BJ (cell line): Measurements from ENCODE around the gene TMEM231. TPM values are rescaled to one million over a fixed set of nuclear protein-coding genes. Genes with fewer than 3 reads are reported as not detected.
"Not testable (repeated sequence)": the region's sequence is repeated elsewhere in the genome, so short reads cannot be mapped to it uniquely, and the experiment has no call there.

Experiments
- CTCF ChIA-PET: fragments of 350-600 bp; formaldehyde crosslinking; extraction: SDS; loops from one replicate; lab custom pipeline; 2021; ENCODE audit warnings: antibody characterized with exemption, inconsistent platforms; lab: Yijun Ruan, JAX
- POLR2A ChIA-PET: fragments of 300-600 bp; sonication (Branson Sonifier 250); formaldehyde crosslinking; extraction: SDS; loops from one replicate; lab custom pipeline; 2021; ENCODE audit warnings: antibody characterized with exemption; lab: Charles Lee
- DNase-seq: peaks from one replicate; pipeline ENCODE4 v3.0.0-alpha.2; 2011; ENCODE audit warnings: low read depth
- H3K27me3 ChIP-seq: 2 replicates; pipeline ENCODE4 v1.6.0; 2011; ENCODE audit warnings: low read length; ENCODE audit not compliant: control insufficient read depth, insufficient read depth
- H3K36me3 ChIP-seq: 2 replicates; pipeline ENCODE4 v1.5.1; 2011; ENCODE audit warnings: low read length; ENCODE audit not compliant: control insufficient read depth, insufficient read depth
- H3K4me3 ChIP-seq: 2 replicates; pipeline ENCODE4 v1.5.1; 2011; ENCODE audit warnings: low read depth, mild to moderate bottlenecking, control low read depth, low read length
- polyA plus RNA-seq: library from polyadenylated mRNA; depleted of rRNA; stranded (reverse); fragments of >200 nt; gene quantifications from 2 replicates; pipeline ENCODE4 v1.2.3, GENCODE V29; 2011
- TF ChIP-seq, protein P1 (sequence below): IDR thresholded peaks from 2 replicates; pipeline ENCODE4 v1.5.1; 2011; ENCODE audit warnings: low read depth, mild to moderate bottlenecking, control low read depth, inconsistent platforms, low read length, moderate library complexity; ENCODE audit not compliant: insufficient read depth

Gene TMEM231
- polyA plus RNA-seq, 1 experiment, result 38.8 TPM

DNA sequence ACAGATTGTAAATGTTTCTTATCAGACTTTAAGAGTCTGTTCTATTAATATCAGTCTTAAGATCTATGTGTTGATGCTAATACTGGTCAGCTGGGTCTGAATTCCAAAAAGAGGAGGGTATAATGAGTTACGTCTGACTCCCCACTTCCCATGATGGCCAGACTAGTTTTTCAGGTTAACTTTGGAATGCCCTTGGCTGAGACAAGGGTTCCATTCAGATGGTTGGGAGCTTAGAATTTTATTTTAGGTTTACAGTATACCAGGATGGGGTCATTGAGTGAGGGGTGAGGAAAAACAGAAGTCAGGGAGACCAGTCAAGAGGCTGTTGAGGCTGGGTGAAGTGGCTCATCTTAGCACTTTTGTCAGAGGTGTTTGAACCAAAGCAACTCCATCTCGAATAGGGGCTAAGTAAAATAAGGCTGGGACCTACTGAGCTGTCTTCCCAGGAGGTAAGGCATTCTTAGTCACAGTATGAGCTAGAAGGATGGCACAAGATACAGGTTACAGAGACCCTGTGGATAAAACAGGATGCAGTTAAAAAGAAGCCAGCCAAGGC, 2.9 kb upstream of the TMEM231 start:
- Histone ChIP-seq H3K27me3 (peaks cover 3% of the 10 kb centered on the region), H3K36me3 (no peaks in the 10 kb centered on the region), H3K4me3 (no peak overlapping the region)
- TF ChIP-seq, protein P1, sequence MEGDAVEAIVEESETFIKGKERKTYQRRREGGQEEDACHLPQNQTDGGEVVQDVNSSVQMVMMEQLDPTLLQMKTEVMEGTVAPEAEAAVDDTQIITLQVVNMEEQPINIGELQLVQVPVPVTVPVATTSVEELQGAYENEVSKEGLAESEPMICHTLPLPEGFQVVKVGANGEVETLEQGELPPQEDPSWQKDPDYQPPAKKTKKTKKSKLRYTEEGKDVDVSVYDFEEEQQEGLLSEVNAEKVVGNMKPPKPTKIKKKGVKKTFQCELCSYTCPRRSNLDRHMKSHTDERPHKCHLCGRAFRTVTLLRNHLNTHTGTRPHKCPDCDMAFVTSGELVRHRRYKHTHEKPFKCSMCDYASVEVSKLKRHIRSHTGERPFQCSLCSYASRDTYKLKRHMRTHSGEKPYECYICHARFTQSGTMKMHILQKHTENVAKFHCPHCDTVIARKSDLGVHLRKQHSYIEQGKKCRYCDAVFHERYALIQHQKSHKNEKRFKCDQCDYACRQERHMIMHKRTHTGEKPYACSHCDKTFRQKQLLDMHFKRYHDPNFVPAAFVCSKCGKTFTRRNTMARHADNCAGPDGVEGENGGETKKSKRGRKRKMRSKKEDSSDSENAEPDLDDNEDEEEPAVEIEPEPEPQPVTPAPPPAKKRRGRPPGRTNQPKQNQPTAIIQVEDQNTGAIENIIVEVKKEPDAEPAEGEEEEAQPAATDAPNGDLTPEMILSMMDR, result no peak
- ChIA-PET CTCF (no interaction called here), POLR2A (no interaction called here)
- no peak for DNase-seq

DNA sequence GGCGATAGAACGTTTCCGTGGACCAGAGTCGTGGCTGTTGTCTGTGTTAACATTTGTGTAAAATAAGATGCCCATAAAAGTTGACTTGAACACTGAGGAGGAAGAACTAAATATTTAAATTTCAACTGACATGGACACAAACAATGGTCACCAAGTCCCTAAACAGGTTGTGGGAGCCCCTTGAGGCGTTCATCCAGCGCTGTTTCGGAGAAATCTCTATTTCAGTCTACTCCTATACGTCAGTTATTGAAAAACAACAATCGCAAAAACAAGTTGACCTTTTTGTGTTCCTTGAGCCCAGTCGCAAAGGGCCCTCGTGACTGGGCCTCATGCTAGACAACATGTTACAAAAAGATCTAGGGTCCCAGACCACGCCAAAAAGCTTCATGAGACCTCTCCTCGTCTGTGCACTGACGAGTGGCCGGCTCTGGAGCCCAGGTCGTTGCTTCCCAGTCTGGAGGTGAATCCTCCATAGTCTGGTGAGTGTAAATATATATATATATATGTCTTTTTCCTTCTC, 439 bp upstream of the TMEM231 start:
- no peaks in the 10 kb centered on the region for H3K36me3 ChIP-seq
- POLR2A ChIA-PET, result interaction anchor here (0.6 kb wide), 1 partner anchor 10 kb away, joined by 6 read pairs; no protein-coding TSS in a partner anchor
- peaks cover 1% of the 10 kb centered on the region for H3K27me3 ChIP-seq
- peak overlapping the region; percentile 81 for H3K4me3 ChIP-seq
- no peak for DNase-seq
- TF ChIP-seq, protein P1, result no peak
- CTCF ChIA-PET, result interaction anchor here (0.8 to 2.2 kb wide), 3 partner anchors 8 to 92 kb away, joined by 4 to 9 read pairs (median 5); partner anchors contain the start of gene TMEM170A

DNA sequence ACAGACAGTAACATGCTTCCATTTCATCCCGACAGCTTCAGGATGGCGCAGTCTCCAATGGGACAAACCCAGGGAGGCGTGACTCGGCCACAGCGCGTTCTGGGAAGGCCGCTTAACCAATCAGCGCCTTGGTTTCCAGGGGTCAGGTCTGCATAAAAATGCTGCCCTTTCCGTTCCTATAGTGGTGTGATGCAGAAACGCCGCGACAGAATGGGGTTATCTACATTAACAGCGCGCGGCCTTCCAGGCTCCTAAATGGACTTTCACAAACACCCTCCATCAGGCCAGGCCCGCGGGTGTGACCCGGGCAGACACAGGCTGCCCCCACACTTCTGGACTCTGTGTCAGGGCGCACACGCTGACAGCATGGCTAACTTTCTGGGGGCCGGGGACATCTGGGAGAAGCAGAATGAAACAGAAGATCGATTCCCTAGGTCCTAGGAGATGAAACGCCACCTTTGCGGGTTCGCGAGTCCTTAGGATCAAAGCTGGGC, 792 bp downstream of the TMEM231 start:
- POLR2A ChIA-PET, result interaction anchor here (0.6 kb wide), 1 partner anchor 114 kb away, joined by 3 read pairs; no protein-coding TSS in a partner anchor
- Histone ChIP-seq H3K4me3 (peak overlapping the region; percentile 81), H3K27me3 (peaks cover 1% of the 10 kb centered on the region; the same call in 1 of the 2 replicates), H3K36me3 (no peaks in the 10 kb centered on the region)
- CTCF ChIA-PET, result interaction anchor here (0.8 kb wide), 1 partner anchor 10 kb away, joined by 4 read pairs; no protein-coding TSS in a partner anchor
- TF ChIP-seq, protein P1, result no peak
- peak; percentile 33 for DNase-seq

DNA sequence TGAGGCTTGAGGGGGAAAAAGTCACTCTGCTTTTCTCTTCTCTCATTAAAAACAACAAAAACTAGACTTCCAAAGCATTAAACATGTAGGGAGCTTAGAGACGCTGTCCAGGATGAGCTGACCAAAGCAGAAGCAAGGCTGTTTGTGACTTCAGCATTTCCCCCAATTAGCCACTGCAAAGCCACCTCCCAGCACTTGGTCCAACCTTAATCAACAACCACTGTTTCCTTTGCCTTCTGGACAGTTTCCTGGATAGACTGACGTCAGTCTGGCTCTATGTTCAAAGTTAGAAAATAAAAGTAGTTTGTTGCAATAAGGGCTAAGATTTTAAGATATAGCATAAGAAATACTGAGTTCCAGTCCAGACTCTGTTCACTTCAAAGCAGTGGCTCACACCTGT, 3.1 kb downstream of the TMEM231 start:
- no peaks in the 10 kb centered on the region for H3K27me3 ChIP-seq
- no peak for DNase-seq
- no peak overlapping the region for H3K4me3 ChIP-seq
- POLR2A ChIA-PET, result no interaction called here
- TF ChIP-seq, protein P1, result no peak
- no peaks in the 10 kb centered on the region for H3K36me3 ChIP-seq
- CTCF ChIA-PET, result interaction anchor here (0.6 to 1.9 kb wide), 2 partner anchors 27 to 36 kb away, joined by 6 to 11 read pairs; no protein-coding TSS in a partner anchor

DNA sequence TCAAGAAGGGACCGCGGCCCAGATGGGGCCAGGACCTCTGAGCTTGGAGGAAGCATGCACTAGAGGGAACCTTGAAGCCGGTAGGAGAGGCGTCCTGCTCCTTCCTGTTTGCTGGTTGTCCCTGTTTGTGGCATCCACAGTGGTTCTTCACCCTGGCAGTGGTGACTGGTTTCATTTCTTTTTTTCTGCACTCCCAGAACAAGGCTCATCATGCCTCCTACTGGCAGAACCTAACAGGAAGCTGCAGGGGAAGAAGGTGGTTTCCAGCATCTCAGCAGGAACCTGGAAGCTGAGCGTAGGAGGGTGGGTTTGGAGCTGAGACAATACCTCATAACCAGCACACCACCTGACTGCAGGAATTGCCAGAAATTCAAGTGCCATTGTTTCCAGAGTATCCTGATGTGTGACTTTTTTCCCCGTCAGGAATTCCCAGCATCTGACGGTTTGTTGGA, 5.8 kb downstream of the TMEM231 start:
- Histone ChIP-seq H3K36me3 (no peaks in the 10 kb centered on the region), H3K4me3 (no peak overlapping the region), H3K27me3 (no peaks in the 10 kb centered on the region)
- CTCF ChIA-PET, result interaction anchor here (0.8 to 2.7 kb wide), 5 partner anchors 13 to 80 kb away, joined by 3 to 12 read pairs (median 6); no protein-coding TSS in a partner anchor
- POLR2A ChIA-PET, result no interaction called here
- no peak for DNase-seq
- TF ChIP-seq, protein P1, result peak; percentile 27

DNA sequence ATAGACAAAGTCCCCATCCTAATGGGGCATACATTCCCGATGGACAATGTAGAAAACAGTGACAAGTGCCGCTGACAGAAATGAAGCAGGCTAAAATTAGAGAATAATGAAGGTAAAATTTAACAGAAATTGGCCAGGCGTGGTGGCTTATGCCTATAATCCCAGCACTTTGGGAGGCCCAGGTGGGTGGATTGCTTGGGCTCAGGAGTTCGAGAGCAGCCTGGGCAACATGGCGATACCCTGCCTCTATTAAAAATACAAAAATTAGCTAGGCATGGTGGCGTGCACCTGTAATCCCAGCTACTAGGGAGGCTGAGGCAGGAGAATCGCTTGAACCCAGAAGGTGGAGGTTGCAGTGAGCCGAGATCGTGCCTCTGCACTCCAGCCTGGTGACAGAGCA, 7.6 kb downstream of the TMEM231 start:
- H3K27me3 ChIP-seq, H3K36me3 ChIP-seq, H3K4me3 ChIP-seq, DNase-seq, POLR2A ChIA-PET: not testable (repeated sequence)
- CTCF ChIA-PET, result interaction anchor here (1.0 kb wide), 1 partner anchor 31 kb away, joined by 3 read pairs; no protein-coding TSS in a partner anchor
